DMS53 (cell line): ENCODE data around the gene TCERG1.

Experiments used
- DNase-seq: peaks from one replicate; lab custom pipeline; 2025; lab: John Stamatoyannopoulos, UW

The TCERG1 gene

GRCh38 chr5:146446861-146447733, at the start of gene TCERG1:
TCERG1 (plus strand) TSS chr5:146447333; CDS start chr5:146447350, 17 bp downstream.
- peak; percentile 100 for DNase-seq

DNA sequence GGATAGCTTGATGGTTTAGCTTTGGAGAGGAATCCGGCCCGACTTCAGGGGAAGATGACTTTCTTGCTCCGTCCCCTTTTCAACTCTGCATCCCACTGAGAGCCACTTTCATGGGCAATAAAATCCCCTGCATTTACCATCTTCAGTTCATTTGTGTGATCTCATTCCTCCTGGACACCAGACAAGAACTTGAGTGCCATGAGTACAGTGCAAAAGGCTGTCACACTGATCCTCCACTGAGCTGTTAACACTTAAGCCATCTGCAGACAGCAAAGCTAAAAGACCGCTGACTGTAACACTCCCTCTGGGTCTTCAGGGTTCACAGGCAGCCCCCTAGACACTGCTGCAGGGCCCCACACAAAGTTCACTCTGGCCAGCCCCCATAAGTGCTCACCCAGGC, 48.3 kb upstream of the TCERG1 start:
- DNase-seq = no peak

- DNase-seq = no peak
These were observed 47.7 kb upstream of the TCERG1 start for GRCh38 chr5:146399481-146399880.

- no peak for DNase-seq
These were observed 46.9 kb upstream of the TCERG1 start for GRCh38 chr5:146400201-146400600.

DNA sequence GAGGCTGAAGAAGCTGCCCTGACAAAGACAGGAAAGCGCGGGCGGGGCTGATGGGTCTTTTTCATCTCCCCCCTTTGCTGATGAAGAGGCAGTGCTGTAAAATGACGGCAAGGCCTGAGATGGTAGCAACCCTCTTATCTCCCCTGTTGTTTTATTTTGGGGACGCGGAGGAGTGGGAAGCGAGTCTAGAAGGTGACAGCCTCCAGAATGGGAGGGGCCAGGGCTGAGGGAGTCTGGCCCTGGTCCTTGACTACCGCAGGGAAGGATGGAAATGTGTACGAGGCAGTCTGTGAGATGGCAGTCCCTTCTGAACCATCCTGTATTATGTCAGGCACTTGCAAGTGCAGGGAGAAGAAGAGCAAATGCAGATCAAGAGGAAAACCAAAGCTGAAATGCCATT, 46.1 kb upstream of the TCERG1 start:
- no peak for DNase-seq

DNA sequence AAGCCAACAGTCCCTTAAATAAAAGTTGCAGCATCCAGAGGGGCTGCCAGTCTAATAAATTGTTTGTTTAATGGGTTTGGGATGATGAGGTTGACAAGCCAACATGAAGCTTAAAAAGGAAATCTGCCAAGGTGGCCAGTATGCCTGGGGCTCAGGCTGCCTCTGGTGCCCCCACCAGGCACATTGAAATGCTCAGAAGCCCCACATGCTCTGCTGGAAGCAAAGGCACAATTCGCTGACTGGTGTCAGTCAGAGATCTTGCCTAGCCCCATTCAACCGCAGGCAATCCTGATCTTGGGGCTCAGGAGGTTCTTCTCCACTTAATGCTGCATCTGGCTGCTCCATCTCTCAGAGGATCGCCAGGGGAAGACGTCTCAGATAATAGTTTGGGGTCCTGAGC, 44.2 kb upstream of the TCERG1 start:
- no peak for DNase-seq

- no peak for DNase-seq
These were observed 38.0 kb upstream of the TCERG1 start for GRCh38 chr5:146409054-146409671.

- no peak for DNase-seq
These were observed 36.9 kb upstream of the TCERG1 start for GRCh38 chr5:146410272-146410671.

DNA sequence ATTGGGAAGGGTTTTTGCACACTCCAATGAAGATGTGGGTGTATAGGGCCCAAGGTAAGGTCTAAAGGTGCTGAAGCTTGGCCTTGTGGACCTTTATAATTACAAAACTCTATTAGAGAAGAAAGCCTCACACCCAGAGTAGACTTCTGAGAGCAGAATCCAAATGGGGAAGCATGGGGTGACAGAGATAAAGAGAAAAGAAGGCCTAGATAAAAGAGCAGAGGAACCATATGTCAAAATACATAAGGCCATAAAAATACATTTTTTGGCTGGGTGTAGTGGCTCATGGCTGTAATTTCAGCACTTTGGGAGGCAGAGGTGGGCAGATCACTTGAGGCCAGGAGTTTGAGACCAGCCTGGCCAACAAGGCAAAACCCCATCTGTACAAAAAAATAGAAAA, 27.4 kb upstream of the TCERG1 start:
- no peak for DNase-seq

DNA sequence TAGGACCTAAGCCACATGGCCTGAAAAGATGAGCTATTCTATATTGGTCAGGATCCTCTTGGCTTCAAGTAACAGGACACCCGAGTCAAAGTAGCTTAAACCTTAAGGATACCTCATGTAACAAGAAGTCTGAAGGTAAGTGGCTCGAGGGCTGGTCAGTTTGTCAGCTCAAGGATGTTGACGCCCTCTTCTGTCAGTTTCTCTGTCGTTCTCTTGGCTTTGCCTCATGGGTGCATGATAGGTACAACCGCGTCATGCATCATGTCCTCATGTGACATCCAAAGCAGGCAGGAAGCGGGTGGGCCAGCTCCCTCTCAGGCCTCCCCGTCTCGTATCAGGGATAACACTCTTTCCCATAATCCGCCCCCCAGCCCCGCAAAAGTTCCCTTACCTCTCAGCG, 22.1 kb upstream of the TCERG1 start:
- DNase-seq = peak; percentile 8

DNA sequence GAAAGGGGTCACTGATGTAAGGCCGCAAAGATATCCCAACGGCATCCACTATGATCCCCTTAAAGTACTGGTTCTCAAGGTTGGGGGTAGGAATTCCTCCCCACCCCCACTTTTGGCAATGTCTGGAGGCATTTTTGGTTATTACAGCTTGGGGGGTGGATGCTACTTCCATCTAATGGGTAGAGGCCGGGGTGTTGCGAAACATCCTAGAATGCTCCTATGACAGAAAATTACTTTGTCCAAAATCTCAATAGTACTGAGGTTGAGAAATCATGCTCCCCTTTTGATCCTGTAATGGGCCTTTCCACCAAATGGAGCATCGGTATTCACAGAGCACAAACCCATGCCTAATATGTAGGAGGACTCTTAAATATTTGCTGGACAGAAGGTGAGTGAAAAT, 20.8 kb upstream of the TCERG1 start:
- no peak for DNase-seq

DNA sequence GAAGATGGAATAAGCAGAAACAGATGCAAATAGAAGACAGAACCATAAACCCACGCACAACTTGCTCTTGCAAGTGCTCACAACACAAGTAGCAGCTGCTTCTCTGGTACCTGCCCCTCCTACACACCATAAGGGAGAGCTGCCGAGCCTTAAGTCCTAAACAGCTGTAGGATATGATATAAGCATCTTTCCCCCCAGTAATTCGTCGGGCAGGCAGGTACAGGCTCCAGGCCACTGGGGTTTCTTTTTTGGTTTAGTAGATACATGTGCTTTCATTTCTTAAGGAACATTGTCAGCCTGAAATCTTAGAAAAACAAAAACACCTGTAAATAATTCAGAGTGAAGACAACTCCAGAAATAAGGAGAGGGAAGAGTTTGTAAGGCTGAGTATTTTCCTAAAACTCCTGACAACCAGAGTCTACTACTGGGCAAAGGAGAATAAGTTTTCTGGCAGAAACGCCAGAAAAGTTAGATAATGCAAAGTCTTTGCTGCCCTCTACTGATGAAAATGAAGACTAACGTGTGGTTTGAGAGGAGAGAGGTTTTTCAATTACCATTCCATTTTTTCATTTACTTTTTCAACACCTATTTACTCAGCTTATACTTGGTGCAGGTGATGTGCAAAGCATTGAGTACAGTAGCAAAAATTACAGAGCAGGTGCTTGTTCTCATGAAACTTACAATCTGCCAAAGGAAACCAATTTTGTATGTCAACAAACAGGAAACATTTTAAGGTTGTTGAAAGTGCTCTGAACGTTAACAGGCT, 20.1 kb upstream of the TCERG1 start:
- peak; percentile 78 for DNase-seq

GRCh38 chr5:146427619-146427997, 19.5 kb upstream of the TCERG1 start:
- no peak for DNase-seq

GRCh38 chr5:146428658-146429057, 18.5 kb upstream of the TCERG1 start:
- no peak for DNase-seq

DNA sequence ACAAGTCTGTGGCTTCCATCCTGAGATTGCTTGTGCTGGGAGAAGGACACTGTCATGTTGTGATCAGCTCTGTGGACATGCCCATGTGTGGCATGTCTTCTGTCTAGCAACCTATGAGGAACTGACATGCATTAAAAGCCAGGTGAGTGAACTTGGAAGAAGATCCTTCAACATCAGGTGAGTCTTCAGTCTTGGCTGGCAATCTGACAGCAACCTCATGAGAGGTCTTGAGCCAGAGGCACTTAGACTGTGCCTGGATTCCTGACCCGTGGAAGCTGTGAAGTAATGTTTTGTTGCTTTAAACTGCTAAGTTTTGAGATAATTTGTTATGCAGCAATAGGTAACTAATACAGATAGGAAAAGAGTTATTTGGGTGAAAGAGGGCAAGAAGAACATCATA, 6.8 kb upstream of the TCERG1 start:
- DNase-seq = no peak

DNA sequence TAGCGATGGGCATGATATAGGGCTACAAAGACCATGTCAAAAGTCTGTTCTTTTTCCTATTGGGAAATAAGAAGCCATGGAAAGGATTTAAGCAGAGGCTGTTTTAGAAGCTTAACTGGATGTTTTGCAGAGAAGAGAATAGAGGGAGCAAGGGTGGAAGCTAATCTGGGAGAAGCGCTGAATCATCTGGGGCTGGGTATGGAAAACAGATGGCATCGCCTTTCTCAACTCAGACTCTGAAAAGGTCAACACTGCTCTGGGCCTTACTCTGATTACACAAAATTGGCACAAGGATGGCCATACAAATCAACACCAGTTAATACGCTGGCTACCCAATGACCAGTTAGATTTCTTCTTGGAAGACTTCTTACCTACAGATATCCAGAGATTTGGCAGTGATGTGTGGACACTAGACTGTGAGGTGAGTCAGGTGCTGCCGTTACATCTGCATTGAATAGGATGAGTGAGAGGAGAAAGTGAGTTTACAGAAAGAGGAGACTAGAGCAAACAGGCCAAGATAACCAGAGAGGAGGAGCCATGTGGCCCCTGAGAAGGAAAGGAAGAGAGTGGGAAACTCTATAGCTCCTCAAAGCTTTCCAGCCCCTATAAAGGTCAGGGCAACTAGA, 6.2 kb upstream of the TCERG1 start:
- no peak for DNase-seq

DNA sequence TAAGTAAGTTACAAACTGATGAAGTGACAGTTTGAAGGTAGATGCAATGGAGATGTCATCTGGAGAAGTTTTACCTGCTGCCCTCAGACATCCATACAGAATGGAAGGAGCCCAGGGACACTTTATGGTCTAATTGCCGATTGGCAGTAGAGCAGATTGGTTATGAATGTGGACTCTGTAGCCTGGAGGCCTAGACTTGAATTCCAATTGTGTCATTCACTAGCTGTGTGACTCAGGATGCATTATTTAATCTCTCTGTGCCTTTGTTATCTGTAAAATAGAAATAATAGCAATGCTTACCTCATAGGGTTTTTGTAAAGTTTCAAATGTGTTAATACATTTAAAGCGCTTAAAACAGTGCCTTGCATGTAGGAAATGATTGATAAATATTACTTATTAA, 5.2 kb upstream of the TCERG1 start:
- DNase-seq = no peak

GRCh38 chr5:146447734-146448380, 724 bp downstream of the TCERG1 start:
- peak; percentile 72 for DNase-seq

- no peak for DNase-seq
These were observed 1.8 kb downstream of the TCERG1 start for GRCh38 chr5:146448783-146449519.

- DNase-seq = no peak
These were observed 2.9 kb downstream of the TCERG1 start for GRCh38 chr5:146450002-146450401.

DNA sequence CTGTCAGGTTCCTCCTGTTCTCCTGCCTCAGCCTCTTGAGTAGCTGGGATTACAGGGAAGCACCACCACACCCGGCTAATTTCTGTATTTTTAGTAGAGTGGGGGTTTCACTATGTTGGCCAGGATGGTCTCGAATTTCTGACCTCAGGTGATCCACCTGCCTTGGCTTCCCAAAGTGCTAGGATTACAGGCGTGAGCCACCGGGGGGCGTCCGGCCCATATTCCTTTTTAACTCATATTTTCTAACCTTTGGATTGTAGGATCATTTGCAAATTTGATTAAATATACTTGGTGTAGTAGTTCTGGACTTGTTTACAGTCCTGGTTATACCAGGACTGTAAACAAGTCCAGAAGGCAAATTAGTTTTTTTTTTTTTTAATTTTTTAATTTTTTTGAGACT, 4.3 kb downstream of the TCERG1 start:
- DNase-seq = no peak
